ENCODE measurements around the gene CMIP. TPM values are rescaled to one million over a fixed set of nuclear protein-coding genes. Genes with fewer than 3 reads are reported as not detected.
A peak's percentile ranks its signal among the peaks of the same experiment; 100 is the strongest.

The CMIP gene
- total RNA-seq, 4 donors from 2014 or later, result 17.1 to 60.5 (median 39.7) TPM

DNA sequence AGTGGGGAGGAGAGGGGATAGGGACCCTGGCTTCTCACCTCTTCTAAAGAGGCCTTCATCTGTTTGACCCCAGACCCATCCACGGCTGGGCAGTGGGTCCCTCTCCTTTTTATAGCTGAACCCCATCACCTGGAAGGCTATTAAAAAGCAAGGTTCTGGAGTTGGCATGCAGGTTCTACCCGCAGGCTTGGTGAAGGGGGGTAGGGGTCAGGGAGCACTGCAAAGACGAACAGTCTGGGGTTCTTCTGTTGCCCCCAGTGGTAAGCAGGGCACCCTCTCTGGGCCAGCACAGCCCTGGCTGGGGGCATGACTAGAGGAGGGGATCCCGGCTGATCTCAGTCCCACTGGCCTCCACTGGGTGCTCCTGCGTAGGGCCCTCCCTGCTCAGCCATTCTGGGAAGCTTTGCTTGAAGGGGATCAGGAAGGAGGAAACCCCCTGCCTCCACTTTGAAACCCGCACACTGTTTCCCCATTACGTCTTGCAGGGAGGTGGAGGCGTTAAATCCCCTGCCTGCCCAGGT lies 13.6 kb downstream of the CMIP start:
- Histone ChIP-seq H3K27me3 (no peaks in the 10 kb centered on the region), H3K9me3 (no peaks in the 10 kb centered on the region), H3K4me3 (no peak overlapping the region), H3K36me3 (peaks cover 0 to 38% (median 0%) of the 10 kb centered on the region in 3 donors), H3K27ac (peak overlapping the region; percentile 44 to 69 (median 56)), H3K4me1 (peaks cover 32 to 86% (median 42%) of the 10 kb centered on the region in 3 donors)
- 54 to 83% methylated on average over 2 of the region's 8 CpGs for WGBS, 2 donors
- DNase-seq, result no peak
- intact Hi-C loops (cut with DNase I), result no loop called here
- TF ChIP-seq CTCF (IDR thresholded peaks at IDR 0.05) (no peak), POLR2A (IDR thresholded peaks at IDR 0.05) (no peak)

DNA sequence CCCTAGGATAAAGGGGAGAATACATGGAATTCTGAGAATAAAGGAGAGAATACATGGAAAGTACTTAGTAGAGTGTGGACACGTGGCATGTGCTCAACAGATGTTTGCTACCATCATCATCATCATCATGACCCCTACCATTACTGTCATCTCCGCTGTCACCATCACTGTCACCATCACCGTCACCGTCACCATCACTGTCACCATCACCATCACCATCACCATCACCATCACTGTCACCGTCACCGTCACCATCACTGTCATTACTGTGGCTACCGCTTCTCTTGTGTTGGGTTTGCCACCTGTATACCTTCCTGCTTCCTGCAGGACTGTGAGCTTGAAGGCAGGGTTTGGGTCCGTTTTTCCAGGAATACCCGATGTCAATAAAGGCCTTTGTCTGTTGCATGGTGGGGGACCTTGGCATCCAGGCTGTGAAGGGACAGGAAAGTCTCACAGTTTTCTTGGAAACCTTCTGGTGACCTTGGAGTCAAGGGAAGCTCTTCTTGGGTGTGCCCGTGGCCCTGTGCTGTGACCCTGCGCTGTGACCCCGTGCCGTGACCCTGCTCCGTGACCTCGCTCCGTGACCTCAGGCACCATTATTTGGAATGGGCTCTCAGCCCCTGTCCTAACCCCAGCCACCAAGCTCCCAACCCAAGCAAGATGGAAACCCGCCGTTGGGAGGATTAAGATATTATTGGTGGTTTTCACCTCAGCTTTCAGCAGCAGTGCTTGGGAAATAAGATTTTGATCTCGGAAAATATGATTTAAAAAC lies 14.4 kb downstream of the CMIP start:
- 91% methylated on average over 14 to 16 of the region's 19 CpGs for WGBS, 2 donors
- Histone ChIP-seq H3K27me3 (no peaks in the 10 kb centered on the region), H3K4me3 (no peak overlapping the region), H3K27ac (no peak overlapping the region), H3K4me1 (peaks cover 32 to 78% (median 36%) of the 10 kb centered on the region in 3 donors), H3K36me3 (peaks cover 0 to 38% (median 0%) of the 10 kb centered on the region in 3 donors), H3K9me3 (no peaks in the 10 kb centered on the region)
- intact Hi-C loops (cut with DNase I), result no loop called here
- TF ChIP-seq POLR2A (IDR thresholded peaks at IDR 0.05), result no peak
- no peak for DNase-seq

GRCh38 chr16:81460075-81460474 lies 15.5 kb downstream of the CMIP start:
- peaks cover 30 to 72% (median 32%) of the 10 kb centered on the region in 3 donors for H3K4me1 ChIP-seq

GRCh38 chr16:81461243-81461642 lies 16.6 kb downstream of the CMIP start:
- H3K27me3 ChIP-seq, result no peaks in the 10 kb centered on the region
- 90 to 93% methylated on average over 4 of the region's 4 CpGs for WGBS, 2 donors
- peaks cover 0 to 29% (median 0%) of the 10 kb centered on the region in 3 donors for H3K36me3 ChIP-seq
- no peak for DNase-seq
- H3K4me1 ChIP-seq, result peaks cover 25 to 72% (median 32%) of the 10 kb centered on the region in 3 donors
- H3K27ac ChIP-seq, result no peak overlapping the region
- H3K9me3 ChIP-seq, result no peaks in the 10 kb centered on the region
- H3K4me3 ChIP-seq, result no peak overlapping the region
- intact Hi-C loops (cut with DNase I), result no loop called here
- no peak for TF ChIP-seq CTCF (IDR thresholded peaks at IDR 0.05)
- no peak for TF ChIP-seq POLR2A (IDR thresholded peaks at IDR 0.05)

More at GRCh38 chr16:81460075-81460474, 15.5 kb downstream of the CMIP start:
- Histone ChIP-seq H3K36me3 (peaks cover 0 to 38% (median 0%) of the 10 kb centered on the region in 3 donors), H3K4me3 (no peak overlapping the region), H3K27me3 (no peaks in the 10 kb centered on the region), H3K9me3 (no peaks in the 10 kb centered on the region), H3K27ac (peak overlapping the region in 2 of 4 donors; percentile 9 to 11)
- no peak for DNase-seq
- TF ChIP-seq POLR2A (IDR thresholded peaks at IDR 0.05) (no peak), CTCF (IDR thresholded peaks at IDR 0.05) (no peak)
- intact Hi-C loops (cut with DNase I), result no loop called here
- WGBS, 2 donors, result 52 to 60% methylated on average over 1 to 3 of the region's 3 CpGs

DNA sequence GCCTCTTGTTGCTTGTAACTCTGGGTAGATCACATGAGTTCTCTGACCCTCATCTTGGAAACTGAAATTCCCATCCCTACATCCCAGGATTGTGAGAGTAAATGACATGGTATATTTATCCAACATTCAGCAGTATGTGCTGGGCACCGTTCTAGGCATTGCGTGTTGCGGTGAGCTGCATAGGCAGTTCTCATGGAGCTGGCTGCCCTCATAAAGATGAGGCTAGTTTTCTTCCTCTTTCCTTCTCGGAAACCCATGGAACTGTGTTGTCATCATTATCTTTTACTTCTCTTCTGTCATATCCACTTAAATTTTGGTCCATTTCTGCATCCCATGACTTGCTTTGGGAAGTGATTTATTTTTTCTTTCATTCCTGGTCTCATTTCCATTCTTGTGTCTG lies 17.2 kb downstream of the CMIP start:
- intact Hi-C loops (cut with DNase I), result no loop called here
- H3K27me3 ChIP-seq, result no peaks in the 10 kb centered on the region
- H3K4me1 ChIP-seq, result peaks cover 27 to 72% (median 32%) of the 10 kb centered on the region in 3 donors
- no peak for TF ChIP-seq CTCF (IDR thresholded peaks at IDR 0.05)
- TF ChIP-seq POLR2A (IDR thresholded peaks at IDR 0.05), result no peak
- no peaks in the 10 kb centered on the region for H3K9me3 ChIP-seq
- H3K36me3 ChIP-seq, result peaks cover 0 to 24% (median 0%) of the 10 kb centered on the region in 3 donors
- WGBS, 2 donors, result 84% methylated on average over 4 of the region's 4 CpGs
- H3K4me3 ChIP-seq, result no peak overlapping the region
- DNase-seq, result no peak
- H3K27ac ChIP-seq, result no peak overlapping the region

All from esophagus squamous epithelium (tissue), 5 donors.